ENCODE measurements around the gene PRPH.

GRCh38 chr12:49272790-49273725, 21.9 kb upstream of the PRPH start:
- TF ChIP-seq CTCF (IDR thresholded peaks at IDR 0.05), result no peak
- no peak for TF ChIP-seq POLR2AphosphoS5 (IDR thresholded peaks at IDR 0.05)

Data from suprapubic skin (tissue), 3 donors.